ENCODE data around the gene LGALS9. TPM values are rescaled to one million over a fixed set of nuclear protein-coding genes. Genes with fewer than 3 reads are reported as not detected.
A peak's percentile ranks its signal among the peaks of the same experiment; 100 is the strongest.

The LGALS9 gene
- total RNA-seq = 10 to 100 TPM; 44.3 to 45.4 TPM

DNA sequence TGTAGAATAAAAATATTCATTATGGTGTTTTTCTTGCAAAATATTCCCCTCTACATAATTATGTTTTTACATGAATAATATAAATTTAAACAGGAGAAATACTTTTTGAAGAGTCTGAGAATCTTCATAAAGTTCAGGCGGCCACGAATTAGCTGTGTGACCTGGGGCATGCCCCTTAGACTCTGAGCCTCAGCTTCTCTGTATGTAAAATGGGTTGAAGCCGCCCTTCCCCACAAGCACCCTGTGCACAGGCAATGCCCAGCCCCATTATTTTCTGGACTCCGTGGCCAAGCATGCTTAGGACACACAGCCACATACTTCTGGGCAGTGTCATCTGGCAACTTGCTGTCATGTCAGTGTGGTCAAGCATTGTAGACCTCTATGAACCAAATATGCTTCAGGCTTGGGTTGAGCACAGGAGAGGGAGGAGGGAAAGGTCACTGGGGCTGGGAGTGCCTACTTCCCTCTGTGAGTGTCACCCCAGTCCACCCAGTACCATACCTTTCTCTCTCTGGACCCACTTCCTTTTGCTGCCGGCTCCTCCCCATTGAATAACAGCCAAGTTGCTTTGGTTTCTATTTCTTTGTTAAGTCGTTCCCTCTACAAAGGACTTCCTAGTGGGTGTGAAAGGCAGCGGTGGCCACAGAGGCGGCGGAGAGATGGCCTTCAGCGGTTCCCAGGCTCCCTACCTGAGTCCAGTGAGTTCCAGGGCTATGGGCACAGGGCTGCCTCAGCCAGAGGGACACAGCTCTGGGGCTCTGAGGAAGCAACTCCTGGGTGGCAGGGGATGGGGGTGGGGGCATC, at the start of gene LGALS9:
Gene LGALS9 (plus strand): TSS at position 582 of the 804 bp plus-strand sequence. CDS start 78 bp downstream, at position 660.
- Mint-ChIP-seq H3K36me3 (peaks cover 3% of the 10 kb centered on the region), H3K4me1 (ENCODE audit: low read depth) (peaks cover 34% of the 10 kb centered on the region), H3K4me3 (peak within 1 kb of the TSS; percentile 77), H3K27me3 (no peaks in the 10 kb centered on the region), H3K9me3 (no peaks in the 10 kb centered on the region), H3K27ac (peak within 1 kb of the TSS; percentile 77)
- intact Hi-C loops (cut with micrococcal nuclease) = no loop called here
- CTCF ChIA-PET = interaction anchor here (0.9 to 3.0 kb wide), 5 partner anchors 21 to 57 kb away, joined by 3 to 9 read pairs (median 5); no protein-coding TSS in a partner anchor
- POLR2A ChIA-PET = no interaction called here
- peak; percentile 53 for DNase-seq

DNA sequence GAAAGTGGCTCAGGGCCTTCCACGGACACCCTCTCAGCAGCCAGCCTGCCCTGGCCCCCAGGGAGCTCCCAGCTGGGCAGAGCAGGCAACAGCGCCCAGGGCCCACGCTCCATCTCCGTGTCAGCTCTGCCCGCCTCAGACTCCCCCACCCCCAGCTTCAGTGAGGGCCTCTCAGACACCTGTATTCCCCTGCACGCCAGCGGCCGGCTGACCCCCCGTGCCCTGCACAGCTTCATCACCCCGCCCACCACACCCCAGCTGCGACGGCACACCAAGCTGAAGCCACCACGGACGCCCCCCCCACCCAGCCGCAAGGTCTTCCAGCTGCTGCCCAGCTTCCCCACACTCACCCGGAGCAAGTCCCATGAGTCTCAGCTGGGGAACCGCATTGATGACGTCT, 48.3 kb upstream of the LGALS9 start:
- POLR2A ChIA-PET = no interaction called here
- H3K9me3 Mint-ChIP-seq = no peaks in the 10 kb centered on the region
- no peaks in the 10 kb centered on the region for H3K27me3 Mint-ChIP-seq
- intact Hi-C loops (cut with micrococcal nuclease) = no loop called here
- DNase-seq = no peak
- peaks cover 33% of the 10 kb centered on the region for H3K4me1 Mint-ChIP-seq (ENCODE audit: low read depth)
- no peak overlapping the region for H3K27ac Mint-ChIP-seq
- no peak overlapping the region for H3K4me3 Mint-ChIP-seq
- H3K36me3 Mint-ChIP-seq = peaks cover 13% of the 10 kb centered on the region
- CTCF ChIA-PET = interaction anchor here (1.4 to 3.1 kb wide), 2 partner anchors 17 to 20 kb away, joined by 4 to 23 read pairs; no protein-coding TSS in a partner anchor

DNA sequence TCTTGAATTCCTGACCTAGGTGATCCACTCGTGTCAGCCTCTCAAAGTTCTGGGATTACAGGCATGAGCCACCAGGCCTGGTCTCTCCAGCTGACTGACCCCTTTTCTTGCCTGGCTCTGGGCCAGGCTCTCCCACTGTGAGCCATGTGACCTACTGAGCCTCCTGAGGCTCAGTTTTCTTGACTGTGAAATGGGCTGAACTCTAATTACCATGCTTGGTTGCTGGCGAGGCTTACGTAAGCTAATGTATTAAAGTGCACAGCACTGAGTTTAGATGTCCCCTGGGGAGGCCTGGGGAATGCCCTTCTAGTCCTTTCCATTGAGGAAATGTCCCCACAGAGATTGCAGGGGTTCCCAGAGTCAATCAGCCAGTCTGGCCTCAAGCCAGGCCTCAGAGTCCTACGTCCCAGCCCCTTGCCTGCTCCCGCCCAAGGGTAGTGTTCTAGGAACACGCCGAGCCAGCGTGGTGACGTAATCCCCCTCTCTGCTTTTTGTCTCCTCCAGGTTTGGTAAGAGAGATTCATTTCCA, 45.8 kb upstream of the LGALS9 start:
- POLR2A ChIA-PET = no interaction called here
- H3K9me3 Mint-ChIP-seq = no peaks in the 10 kb centered on the region
- intact Hi-C loops (cut with micrococcal nuclease) = no loop called here
- peaks cover 9% of the 10 kb centered on the region for H3K4me1 Mint-ChIP-seq (ENCODE audit: low read depth)
- no peaks in the 10 kb centered on the region for H3K27me3 Mint-ChIP-seq
- H3K36me3 Mint-ChIP-seq = peaks cover 15% of the 10 kb centered on the region
- H3K4me3 Mint-ChIP-seq = no peak overlapping the region
- H3K27ac Mint-ChIP-seq = no peak overlapping the region
- CTCF ChIA-PET = interaction anchor here (1.2 kb wide), 1 partner anchor 206 kb away, joined by 3 read pairs; no protein-coding TSS in a partner anchor
- DNase-seq = no peak

DNA sequence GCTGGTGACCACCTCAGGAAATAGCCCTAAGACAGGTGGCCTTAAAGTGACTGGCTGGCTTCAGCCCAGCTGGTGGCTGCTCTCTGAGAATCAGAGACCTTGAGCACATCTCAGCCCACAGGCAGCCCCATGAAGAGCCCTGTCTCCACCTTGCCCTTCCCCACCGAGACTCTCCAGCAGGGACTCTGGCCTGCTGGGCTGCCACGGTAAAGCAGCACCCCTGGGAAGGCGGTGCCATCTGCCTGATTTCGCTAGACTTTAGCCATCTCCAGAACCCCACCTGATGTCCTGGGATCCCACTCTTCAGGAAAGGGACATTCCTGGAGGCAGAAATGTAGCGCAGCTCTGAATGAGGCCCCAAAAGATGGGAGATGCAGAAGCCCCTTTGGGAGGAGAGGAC, 45.2 kb upstream of the LGALS9 start:
- intact Hi-C loops (cut with micrococcal nuclease) = no loop called here
- H3K27ac Mint-ChIP-seq = no peak overlapping the region
- no peaks in the 10 kb centered on the region for H3K9me3 Mint-ChIP-seq
- H3K4me1 Mint-ChIP-seq (ENCODE audit: low read depth) = peaks cover 5% of the 10 kb centered on the region
- no peak for DNase-seq
- peaks cover 14% of the 10 kb centered on the region for H3K36me3 Mint-ChIP-seq
- no peaks in the 10 kb centered on the region for H3K27me3 Mint-ChIP-seq
- no peak overlapping the region for H3K4me3 Mint-ChIP-seq
- CTCF ChIA-PET = interaction anchor here (1.2 kb wide), 1 partner anchor 206 kb away, joined by 3 read pairs; no protein-coding TSS in a partner anchor
- POLR2A ChIA-PET = no interaction called here

DNA sequence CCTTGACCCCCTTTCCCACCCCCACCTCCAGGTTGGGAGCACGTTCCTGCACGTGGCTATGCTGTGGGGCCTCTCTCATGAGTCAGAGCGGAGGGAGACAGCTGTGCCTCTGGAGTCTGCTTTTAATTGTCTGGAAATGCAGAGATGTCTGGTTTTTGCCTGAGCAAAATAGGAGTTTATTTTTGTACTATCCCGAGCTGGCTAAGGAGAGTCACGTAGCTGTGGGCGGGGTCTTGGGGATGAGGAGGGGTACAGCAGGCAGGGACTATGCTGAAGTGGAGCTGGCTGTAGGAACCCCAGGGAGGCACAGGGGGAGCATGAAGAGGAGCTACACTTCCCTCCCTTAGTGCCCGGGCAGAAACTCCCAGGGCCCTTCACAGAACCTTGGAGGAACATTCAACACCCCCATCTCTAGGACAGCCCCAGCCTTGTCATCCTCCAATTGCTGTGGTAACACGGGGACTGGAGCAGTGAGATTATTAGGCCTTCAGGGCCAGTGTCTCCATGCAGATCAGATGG, 44.7 kb upstream of the LGALS9 start:
- peaks cover 3% of the 10 kb centered on the region for H3K4me1 Mint-ChIP-seq (ENCODE audit: low read depth)
- intact Hi-C loops (cut with micrococcal nuclease) = no loop called here
- no peaks in the 10 kb centered on the region for H3K9me3 Mint-ChIP-seq
- H3K27ac Mint-ChIP-seq = no peak overlapping the region
- no peak for DNase-seq
- peaks cover 14% of the 10 kb centered on the region for H3K36me3 Mint-ChIP-seq
- H3K27me3 Mint-ChIP-seq = no peaks in the 10 kb centered on the region
- ChIA-PET POLR2A (no interaction called here), CTCF (interaction anchor here (1.2 kb wide), 1 partner anchor 207 kb away, joined by 3 read pairs; no protein-coding TSS in a partner anchor)
- H3K4me3 Mint-ChIP-seq = no peak overlapping the region

DNA sequence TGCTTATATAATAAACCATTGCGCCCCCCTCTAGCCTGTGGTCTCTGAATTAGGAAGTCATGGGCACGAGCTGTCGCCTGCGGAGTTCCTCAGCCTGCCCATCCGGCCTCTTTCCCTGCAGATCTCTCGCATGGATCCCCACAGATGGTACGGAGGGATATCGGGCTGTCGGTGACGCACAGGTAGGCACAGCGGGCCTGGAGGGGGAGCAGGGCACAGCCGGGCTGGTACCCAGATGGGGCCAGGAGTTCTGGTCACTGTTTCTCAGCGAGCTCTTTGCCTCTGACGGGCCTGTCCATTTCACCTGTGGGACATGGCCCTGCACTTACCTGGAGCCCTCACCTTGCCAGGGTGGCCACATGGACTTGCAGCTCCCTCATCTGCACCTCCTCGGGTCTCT, 42.6 kb upstream of the LGALS9 start:
- H3K27ac Mint-ChIP-seq = no peak overlapping the region
- H3K4me1 Mint-ChIP-seq (ENCODE audit: low read depth) = no peaks in the 10 kb centered on the region
- POLR2A ChIA-PET = no interaction called here

DNA sequence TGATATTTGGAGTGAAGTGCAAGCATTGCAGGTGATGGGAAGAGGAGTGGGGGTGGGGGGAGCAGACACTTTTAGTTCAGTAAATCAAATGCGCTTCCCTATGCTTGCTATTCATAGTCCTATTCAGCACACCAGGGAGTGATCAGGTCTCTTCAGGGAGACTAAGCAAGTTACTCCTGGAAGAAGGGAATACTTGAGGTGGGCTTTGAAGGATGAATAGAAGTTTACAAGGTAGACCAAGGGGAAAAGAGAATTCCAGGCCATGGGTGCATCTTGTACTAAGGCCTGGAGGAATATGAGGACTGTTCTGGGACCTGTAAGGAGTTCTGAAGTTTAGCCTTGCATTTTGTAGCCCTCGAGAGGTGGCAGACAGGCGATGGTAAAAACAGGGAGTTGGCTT, 40.1 kb upstream of the LGALS9 start:
- Mint-ChIP-seq H3K4me3 (no peak overlapping the region), H3K4me1 (ENCODE audit: low read depth) (peaks cover 5% of the 10 kb centered on the region), H3K27me3 (no peaks in the 10 kb centered on the region), H3K27ac (no peak overlapping the region), H3K36me3 (peaks cover 13% of the 10 kb centered on the region), H3K9me3 (no peaks in the 10 kb centered on the region)
- CTCF ChIA-PET = interaction anchor here (1.4 to 4.2 kb wide), 3 partner anchors 9 to 64 kb away, joined by 4 to 25 read pairs (median 13); no protein-coding TSS in a partner anchor
- POLR2A ChIA-PET = no interaction called here
- intact Hi-C loops (cut with micrococcal nuclease) = no loop called here
- no peak for DNase-seq

More for the DNA sequence above, 42.6 kb upstream of the LGALS9 start:
- H3K36me3 Mint-ChIP-seq = peaks cover 11% of the 10 kb centered on the region
- DNase-seq = no peak
- intact Hi-C loops (cut with micrococcal nuclease) = no loop called here
- no peaks in the 10 kb centered on the region for H3K9me3 Mint-ChIP-seq
- CTCF ChIA-PET = interaction anchor here (0.9 to 4.2 kb wide), 2 partner anchors 10 to 12 kb away, joined by 3 to 25 read pairs; no protein-coding TSS in a partner anchor
- no peaks in the 10 kb centered on the region for H3K27me3 Mint-ChIP-seq
- H3K4me3 Mint-ChIP-seq = no peak overlapping the region

DNA sequence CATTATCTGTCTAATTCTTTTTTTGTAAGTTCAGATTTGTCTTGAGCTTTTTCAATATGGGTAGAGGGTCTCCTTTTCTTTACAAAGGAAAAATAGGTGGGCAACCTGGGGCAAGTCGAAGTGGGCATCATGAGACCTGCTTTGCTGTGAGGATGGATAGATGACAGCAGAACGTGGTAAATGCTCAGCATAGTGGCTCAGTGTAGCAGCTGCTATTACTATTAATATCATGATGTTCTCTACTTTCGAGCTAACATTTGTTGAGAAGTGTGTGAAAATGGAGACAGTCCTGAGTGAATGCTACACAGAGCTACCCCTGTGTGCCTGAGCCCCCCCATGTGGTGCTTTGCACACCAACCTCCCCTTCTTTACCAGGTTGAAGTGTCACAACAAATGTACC, 39.0 kb upstream of the LGALS9 start:
- DNase-seq = no peak
- H3K27ac Mint-ChIP-seq = no peak overlapping the region
- H3K36me3 Mint-ChIP-seq = peaks cover 17% of the 10 kb centered on the region
- peaks cover 5% of the 10 kb centered on the region for H3K4me1 Mint-ChIP-seq (ENCODE audit: low read depth)
- intact Hi-C loops (cut with micrococcal nuclease) = no loop called here
- no peaks in the 10 kb centered on the region for H3K27me3 Mint-ChIP-seq
- POLR2A ChIA-PET = interaction anchor here (0.6 kb wide), 1 partner anchor 11 kb away, joined by 3 read pairs; no protein-coding TSS in a partner anchor
- no peak overlapping the region for H3K4me3 Mint-ChIP-seq
- CTCF ChIA-PET = interaction anchor here (0.7 to 2.5 kb wide), 3 partner anchors 9 to 59 kb away, joined by 3 to 13 read pairs (median 3); no protein-coding TSS in a partner anchor
- no peaks in the 10 kb centered on the region for H3K9me3 Mint-ChIP-seq

DNA sequence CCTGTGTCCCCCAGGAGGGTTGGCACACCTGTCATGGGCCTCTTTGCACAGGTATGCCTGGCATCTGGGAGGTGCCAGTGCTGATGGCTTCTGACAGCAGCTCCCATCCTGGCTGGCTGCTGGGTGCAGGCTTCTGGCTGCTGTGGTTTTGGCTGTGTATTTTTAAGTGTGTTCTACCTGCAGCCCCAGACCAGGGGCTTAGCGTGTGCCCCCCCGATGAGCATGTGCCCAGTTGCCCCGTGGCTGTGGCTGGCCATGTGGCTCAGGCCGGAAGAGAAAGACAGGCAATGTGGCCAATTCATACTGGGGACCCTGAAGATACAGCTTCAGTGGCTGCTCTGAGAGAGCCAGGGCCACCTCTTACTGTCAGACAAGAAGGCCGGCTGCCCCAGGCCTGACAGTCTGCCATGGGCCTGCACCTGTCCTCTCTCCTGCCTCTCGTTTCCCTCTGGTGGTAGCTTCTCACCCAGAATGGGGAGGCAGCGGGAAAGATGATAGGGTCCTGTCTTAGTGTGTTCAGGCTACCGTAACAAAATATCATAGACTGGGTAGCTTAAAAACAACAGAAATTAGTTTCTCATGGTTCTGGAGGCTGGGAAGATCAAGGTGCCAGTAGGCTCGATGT, 37.6 kb upstream of the LGALS9 start:
- ChIA-PET POLR2A (no interaction called here), CTCF (interaction anchor here (1.2 to 2.5 kb wide), 2 partner anchors 8 to 212 kb away, joined by 3 to 13 read pairs; no protein-coding TSS in a partner anchor)
- Mint-ChIP-seq H3K27me3 (no peaks in the 10 kb centered on the region), H3K27ac (no peak overlapping the region), H3K9me3 (no peaks in the 10 kb centered on the region), H3K36me3 (peaks cover 15% of the 10 kb centered on the region), H3K4me1 (ENCODE audit: low read depth) (peaks cover 5% of the 10 kb centered on the region), H3K4me3 (no peak overlapping the region)
- DNase-seq = no peak
- intact Hi-C loops (cut with micrococcal nuclease) = no loop called here

DNA sequence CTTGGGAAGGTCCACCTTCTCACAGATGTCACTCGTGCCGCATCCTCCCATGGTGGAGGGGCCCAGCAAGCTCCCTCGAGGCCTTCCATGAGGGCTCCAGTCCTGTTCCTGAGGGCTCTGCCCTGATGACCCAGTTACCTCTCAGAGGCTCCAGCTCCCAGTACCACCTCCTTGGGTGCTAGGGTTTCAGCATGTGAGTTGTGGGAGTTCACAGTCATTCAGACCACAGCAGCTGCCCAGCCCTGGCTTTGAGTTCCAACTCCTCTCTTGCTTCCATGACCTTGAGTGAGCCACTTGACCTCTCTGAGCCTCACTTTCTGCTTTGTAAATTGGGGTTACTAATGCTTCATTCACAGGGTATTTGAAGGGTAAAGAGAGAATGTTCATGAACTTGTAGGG, 37.1 kb upstream of the LGALS9 start:
- intact Hi-C loops (cut with micrococcal nuclease) = no loop called here
- no peak overlapping the region for H3K27ac Mint-ChIP-seq
- no peaks in the 10 kb centered on the region for H3K27me3 Mint-ChIP-seq
- H3K4me1 Mint-ChIP-seq (ENCODE audit: low read depth) = peaks cover 5% of the 10 kb centered on the region
- H3K4me3 Mint-ChIP-seq = no peak overlapping the region
- CTCF ChIA-PET = interaction anchor here (1.2 to 12.4 kb wide), 2 partner anchors 58 to 212 kb away, joined by 3 to 207 read pairs; no protein-coding TSS in a partner anchor
- no peak for DNase-seq
- POLR2A ChIA-PET = no interaction called here
- no peaks in the 10 kb centered on the region for H3K9me3 Mint-ChIP-seq
- peaks cover 18% of the 10 kb centered on the region for H3K36me3 Mint-ChIP-seq

DNA sequence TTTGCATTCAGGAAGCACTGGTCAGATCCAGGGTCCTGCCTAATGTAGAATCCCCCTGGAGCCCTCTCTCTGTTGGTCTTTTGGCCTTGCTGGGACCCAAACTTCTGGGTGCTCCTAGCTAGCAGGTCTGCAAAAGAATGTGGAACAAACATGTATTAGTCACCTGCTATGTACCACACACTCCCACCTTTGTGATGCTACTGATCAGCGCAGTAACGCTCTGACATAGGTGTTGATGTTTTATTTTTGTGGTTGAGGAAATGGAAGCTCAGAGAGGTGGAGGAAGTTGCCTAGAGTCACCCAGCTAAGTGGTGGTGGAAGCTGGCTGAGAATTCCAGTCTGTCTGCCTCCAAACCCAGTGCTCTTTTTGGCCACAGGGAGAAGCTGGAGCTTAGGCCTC, 35.8 kb upstream of the LGALS9 start:
- peaks cover 15% of the 10 kb centered on the region for H3K36me3 Mint-ChIP-seq
- no peak overlapping the region for H3K4me3 Mint-ChIP-seq

DNA sequence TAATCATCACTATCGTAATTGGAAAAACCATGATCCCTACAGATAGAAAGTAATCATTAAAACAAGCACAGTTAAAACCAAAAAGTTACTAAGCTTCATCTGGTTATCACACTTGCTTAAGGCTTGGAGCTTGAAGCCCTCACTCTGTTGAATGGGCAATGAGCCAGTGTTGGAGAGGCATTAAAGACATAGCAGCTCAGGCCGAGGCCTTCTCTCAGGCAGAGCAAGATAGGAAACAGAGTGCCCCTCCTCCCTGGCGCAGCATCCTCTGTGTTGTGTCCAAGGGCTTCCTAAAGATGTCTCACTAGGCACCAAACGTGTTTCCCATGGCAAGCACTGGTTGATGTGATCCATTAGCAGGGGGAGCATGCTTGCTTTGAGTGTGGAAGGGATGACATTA, 34.9 kb upstream of the LGALS9 start:
- Mint-ChIP-seq H3K4me3 (no peak overlapping the region), H3K36me3 (peaks cover 19% of the 10 kb centered on the region), H3K27me3 (no peaks in the 10 kb centered on the region), H3K27ac (no peak overlapping the region), H3K9me3 (no peaks in the 10 kb centered on the region), H3K4me1 (ENCODE audit: low read depth) (peaks cover 7% of the 10 kb centered on the region)
- no peak for DNase-seq
- CTCF ChIA-PET = interaction anchor here (0.7 to 12.4 kb wide), 8 partner anchors 9 to 358 kb away, joined by 3 to 207 read pairs (median 4); no protein-coding TSS in a partner anchor
- intact Hi-C loops (cut with micrococcal nuclease) = no loop called here
- POLR2A ChIA-PET = no interaction called here

More for the DNA sequence above, 35.8 kb upstream of the LGALS9 start:
- intact Hi-C loops (cut with micrococcal nuclease) = no loop called here
- POLR2A ChIA-PET = no interaction called here
- no peaks in the 10 kb centered on the region for H3K27me3 Mint-ChIP-seq
- H3K4me1 Mint-ChIP-seq (ENCODE audit: low read depth) = peaks cover 7% of the 10 kb centered on the region
- no peak overlapping the region for H3K27ac Mint-ChIP-seq
- CTCF ChIA-PET = interaction anchor here (0.7 to 12.4 kb wide), 9 partner anchors 8 to 358 kb away, joined by 3 to 207 read pairs (median 3); no protein-coding TSS in a partner anchor
- DNase-seq = no peak
- H3K9me3 Mint-ChIP-seq = no peaks in the 10 kb centered on the region

All from activated CD4-positive, alpha-beta memory T cell treated with anti-CD3 and anti-CD28 coated beads for 36 hours (primary cell).